GM12801 (cell line): Measurements from ENCODE around the gene UTP14C.

Source experiments
- TF ChIP-seq, protein P1 (sequence below): IDR thresholded peaks from one replicate; pipeline ENCODE4 v1.5.1; 2011; ENCODE audit warnings: control low read depth; ENCODE audit not compliant: insufficient read length; ENCODE audit errors: extremely low read depth

UTP14C gene

DNA sequence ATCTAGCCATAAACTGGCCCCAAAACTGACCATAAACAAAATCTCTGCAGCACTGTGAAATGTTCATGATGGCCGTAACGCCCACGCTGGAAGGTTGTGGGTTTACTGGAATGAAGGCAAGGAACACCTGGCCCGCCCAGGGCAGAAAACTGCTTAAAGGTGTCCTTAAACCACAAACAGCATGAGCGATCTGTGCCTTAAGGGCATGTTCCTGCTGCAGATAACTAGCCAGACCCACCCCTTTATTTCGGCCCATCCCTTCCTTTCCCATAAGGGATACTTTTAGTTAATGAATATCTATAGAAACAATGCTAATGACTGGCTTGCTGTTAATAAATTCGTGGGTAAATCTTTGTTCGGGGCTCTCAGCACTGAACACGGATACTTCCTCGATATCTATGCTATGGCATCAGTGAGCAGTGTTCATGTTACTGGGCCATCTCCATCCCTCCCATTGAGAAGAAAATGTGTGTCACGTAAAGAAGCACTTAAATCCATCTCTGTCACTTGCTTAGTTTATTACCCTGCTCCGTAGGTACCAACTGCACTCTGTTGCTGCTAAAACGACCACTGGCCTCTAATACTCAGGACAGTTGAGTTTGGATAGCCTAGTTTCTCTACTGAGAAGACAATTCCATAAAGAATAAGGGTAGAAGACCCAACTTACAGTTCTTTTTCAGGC, 18.5 kb upstream of the UTP14C start:
- TF ChIP-seq, protein P1, sequence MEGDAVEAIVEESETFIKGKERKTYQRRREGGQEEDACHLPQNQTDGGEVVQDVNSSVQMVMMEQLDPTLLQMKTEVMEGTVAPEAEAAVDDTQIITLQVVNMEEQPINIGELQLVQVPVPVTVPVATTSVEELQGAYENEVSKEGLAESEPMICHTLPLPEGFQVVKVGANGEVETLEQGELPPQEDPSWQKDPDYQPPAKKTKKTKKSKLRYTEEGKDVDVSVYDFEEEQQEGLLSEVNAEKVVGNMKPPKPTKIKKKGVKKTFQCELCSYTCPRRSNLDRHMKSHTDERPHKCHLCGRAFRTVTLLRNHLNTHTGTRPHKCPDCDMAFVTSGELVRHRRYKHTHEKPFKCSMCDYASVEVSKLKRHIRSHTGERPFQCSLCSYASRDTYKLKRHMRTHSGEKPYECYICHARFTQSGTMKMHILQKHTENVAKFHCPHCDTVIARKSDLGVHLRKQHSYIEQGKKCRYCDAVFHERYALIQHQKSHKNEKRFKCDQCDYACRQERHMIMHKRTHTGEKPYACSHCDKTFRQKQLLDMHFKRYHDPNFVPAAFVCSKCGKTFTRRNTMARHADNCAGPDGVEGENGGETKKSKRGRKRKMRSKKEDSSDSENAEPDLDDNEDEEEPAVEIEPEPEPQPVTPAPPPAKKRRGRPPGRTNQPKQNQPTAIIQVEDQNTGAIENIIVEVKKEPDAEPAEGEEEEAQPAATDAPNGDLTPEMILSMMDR: no peak

DNA sequence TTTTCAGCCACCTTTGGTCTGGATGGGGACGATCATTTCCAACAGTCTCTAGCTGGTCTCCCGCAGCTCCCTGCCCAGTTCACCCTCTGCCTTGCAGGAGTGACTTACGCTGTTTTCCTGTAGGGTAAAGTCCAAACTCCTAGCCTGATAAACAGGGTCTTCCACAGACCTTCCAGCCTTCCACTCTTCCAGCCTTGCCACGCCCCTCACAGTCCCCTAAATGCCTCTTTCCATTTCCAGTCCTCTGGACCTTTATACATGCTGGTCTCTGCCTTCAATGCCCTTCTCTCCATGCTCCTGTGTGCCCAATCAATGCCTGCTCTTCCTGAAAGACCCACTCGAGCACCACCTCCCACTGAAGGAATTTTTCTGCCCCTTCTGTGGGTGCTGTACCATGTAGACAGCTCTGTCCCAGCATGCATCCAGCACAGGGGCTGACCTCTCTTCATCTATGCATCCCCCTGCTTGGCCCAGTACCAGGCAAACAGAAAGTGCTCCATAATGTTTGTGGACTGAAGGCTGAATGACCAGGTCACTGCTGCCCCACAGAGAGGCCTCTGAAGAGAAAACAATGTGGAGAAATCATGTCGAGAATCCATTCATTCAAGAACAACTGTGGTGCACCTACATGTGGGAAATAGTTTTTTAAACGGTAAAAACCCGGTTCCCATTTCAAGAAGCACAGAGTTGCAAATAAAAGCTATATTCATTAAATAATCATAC, 17.8 kb upstream of the UTP14C start:
- TF ChIP-seq, protein P1: no peak

- TF ChIP-seq, protein P1: no peak
These were observed 14.5 kb upstream of the UTP14C start for GRCh38 chr13:52009946-52010345.

GRCh38 chr13:52010890-52011631, 13.4 kb upstream of the UTP14C start, which contains the start of gene ATP7B:
TSS of gene ATP7B (minus strand) at chr13:52011450. CDS start at chr13:52011337, 113 bp downstream.
- TF ChIP-seq, protein P1: no peak

- TF ChIP-seq, protein P1: no peak
These were observed 12.6 kb upstream of the UTP14C start, which contains the start of gene ALG11 for GRCh38 chr13:52011632-52012511. TSS of gene ALG11 (plus strand) at chr13:52012398. CDS start at chr13:52012419, 21 bp downstream.

GRCh38 chr13:52012512-52012836, 12.0 kb upstream of the UTP14C start:
- TF ChIP-seq, protein P1: no peak
